ENCODE data around the gene LLGL2. TPM values are rescaled to one million over a fixed set of nuclear protein-coding genes. Genes with fewer than 3 reads are reported as not detected.
"Not testable (repeated sequence)": the region's sequence is repeated elsewhere in the genome, so short reads cannot be mapped to it uniquely, and the experiment has no call there.

LLGL2 gene
- total RNA-seq, 1 donor from 2014 or later: 14.8 TPM

GRCh38 chr17:75576661-75577060, 51.2 kb downstream of the LLGL2 start:
- H3K4me3 ChIP-seq (ENCODE audit: insufficient read depth, low read depth, low read length): no peak overlapping the region
- peaks cover 3% of the 10 kb centered on the region for H3K9me3 Mint-ChIP-seq (ENCODE audit: unreplicated experiment)
- H3K36me3 ChIP-seq (ENCODE audit: insufficient read depth, low read length): no peaks in the 10 kb centered on the region
- FAIRE-seq (no peak), DNase-seq (ENCODE audit: low read depth) (no peak)
- no peaks in the 10 kb centered on the region for H3K79me2 ChIP-seq (ENCODE audit: insufficient read depth, low read length)
- H3K27me3 Mint-ChIP-seq (ENCODE audit: low read depth, unreplicated experiment): peaks cover 11% of the 10 kb centered on the region
- TF ChIP-seq, protein P1, sequence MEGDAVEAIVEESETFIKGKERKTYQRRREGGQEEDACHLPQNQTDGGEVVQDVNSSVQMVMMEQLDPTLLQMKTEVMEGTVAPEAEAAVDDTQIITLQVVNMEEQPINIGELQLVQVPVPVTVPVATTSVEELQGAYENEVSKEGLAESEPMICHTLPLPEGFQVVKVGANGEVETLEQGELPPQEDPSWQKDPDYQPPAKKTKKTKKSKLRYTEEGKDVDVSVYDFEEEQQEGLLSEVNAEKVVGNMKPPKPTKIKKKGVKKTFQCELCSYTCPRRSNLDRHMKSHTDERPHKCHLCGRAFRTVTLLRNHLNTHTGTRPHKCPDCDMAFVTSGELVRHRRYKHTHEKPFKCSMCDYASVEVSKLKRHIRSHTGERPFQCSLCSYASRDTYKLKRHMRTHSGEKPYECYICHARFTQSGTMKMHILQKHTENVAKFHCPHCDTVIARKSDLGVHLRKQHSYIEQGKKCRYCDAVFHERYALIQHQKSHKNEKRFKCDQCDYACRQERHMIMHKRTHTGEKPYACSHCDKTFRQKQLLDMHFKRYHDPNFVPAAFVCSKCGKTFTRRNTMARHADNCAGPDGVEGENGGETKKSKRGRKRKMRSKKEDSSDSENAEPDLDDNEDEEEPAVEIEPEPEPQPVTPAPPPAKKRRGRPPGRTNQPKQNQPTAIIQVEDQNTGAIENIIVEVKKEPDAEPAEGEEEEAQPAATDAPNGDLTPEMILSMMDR (IDR thresholded peaks at IDR 0.05; ENCODE audit: insufficient read depth, low read depth, low read length): no peak
- TF ChIP-seq EZH2 (IDR thresholded peaks at IDR 0.05; ENCODE audit: insufficient read depth, low read length): no peak
- H4K20me1 ChIP-seq (ENCODE audit: insufficient read depth, low read length): no peaks in the 10 kb centered on the region
- H3K9me3 ChIP-seq (ENCODE audit: insufficient read depth, low read depth, low read length): no peaks in the 10 kb centered on the region
- H3K4me1 ChIP-seq (ENCODE audit: insufficient read depth, low read length): no peaks in the 10 kb centered on the region
- no peak overlapping the region for H3K4me2 ChIP-seq (ENCODE audit: low read length)
- H3K36me3 Mint-ChIP-seq (ENCODE audit: low read depth, unreplicated experiment): no peaks in the 10 kb centered on the region
- H3K27me3 ChIP-seq (ENCODE audit: insufficient read depth, low read length): no peaks in the 10 kb centered on the region
- no peak overlapping the region for H3K27ac Mint-ChIP-seq (ENCODE audit: unreplicated experiment)
- no peak overlapping the region for H3K9ac ChIP-seq (ENCODE audit: low read length)
- no peaks in the 10 kb centered on the region for H3K4me1 Mint-ChIP-seq (ENCODE audit: low read depth, unreplicated experiment)
- no peak overlapping the region for H3K27ac ChIP-seq (ENCODE audit: low read depth, low read length)
- no peak overlapping the region for H2AFZ ChIP-seq (ENCODE audit: low read depth, low read length)
- H3K4me3 Mint-ChIP-seq (ENCODE audit: unreplicated experiment): no peak overlapping the region

DNA sequence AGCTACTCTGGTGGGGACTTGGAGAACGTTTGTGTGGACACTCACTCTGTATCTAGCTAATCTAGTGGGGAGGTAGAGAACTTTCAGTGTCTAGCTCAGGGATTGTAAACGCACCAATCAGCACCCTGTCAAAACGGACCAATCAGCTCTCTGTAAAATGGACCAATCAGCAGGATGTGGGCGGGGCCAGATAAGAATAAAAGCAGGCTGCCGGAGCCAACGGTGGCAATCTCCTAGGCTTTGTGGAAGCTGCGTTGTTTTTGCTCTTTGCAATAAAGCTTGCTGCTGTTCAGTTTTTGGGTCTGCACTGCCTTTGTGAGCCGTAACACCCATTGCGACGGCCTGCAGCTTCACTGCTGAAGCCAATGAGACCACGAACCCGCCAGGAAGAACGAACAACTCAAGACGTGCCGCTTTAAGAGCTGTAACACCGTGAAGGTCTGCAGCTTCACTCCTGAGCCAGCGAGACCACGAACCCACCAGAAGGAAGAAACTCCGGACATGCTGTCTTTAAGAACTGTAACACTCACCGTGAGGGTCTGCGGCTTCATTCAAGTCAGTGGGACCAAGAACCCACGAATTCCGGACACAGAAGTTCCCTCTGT, 55.7 kb downstream of the LLGL2 start:
- not testable (repeated sequence) for H3K27ac ChIP-seq (ENCODE audit: low read depth, low read length); FAIRE-seq; H3K36me3 ChIP-seq (ENCODE audit: insufficient read depth, low read length); H3K36me3 Mint-ChIP-seq (ENCODE audit: low read depth, unreplicated experiment); H3K27me3 ChIP-seq (ENCODE audit: insufficient read depth, low read length); H3K9me3 Mint-ChIP-seq (ENCODE audit: unreplicated experiment); H3K9me3 ChIP-seq (ENCODE audit: insufficient read depth, low read depth, low read length); H3K27me3 Mint-ChIP-seq (ENCODE audit: low read depth, unreplicated experiment); H3K4me2 ChIP-seq (ENCODE audit: low read length); DNase-seq (ENCODE audit: low read depth); H4K20me1 ChIP-seq (ENCODE audit: insufficient read depth, low read length); H3K4me3 ChIP-seq (ENCODE audit: insufficient read depth, low read depth, low read length); H3K9ac ChIP-seq (ENCODE audit: low read length); H2AFZ ChIP-seq (ENCODE audit: low read depth, low read length); H3K4me1 Mint-ChIP-seq (ENCODE audit: low read depth, unreplicated experiment); H3K79me2 ChIP-seq (ENCODE audit: insufficient read depth, low read length); H3K4me1 ChIP-seq (ENCODE audit: insufficient read depth, low read length); H3K4me3 Mint-ChIP-seq (ENCODE audit: unreplicated experiment)
- peak overlapping the region; percentile 34 for H3K27ac Mint-ChIP-seq (ENCODE audit: unreplicated experiment)

DNA sequence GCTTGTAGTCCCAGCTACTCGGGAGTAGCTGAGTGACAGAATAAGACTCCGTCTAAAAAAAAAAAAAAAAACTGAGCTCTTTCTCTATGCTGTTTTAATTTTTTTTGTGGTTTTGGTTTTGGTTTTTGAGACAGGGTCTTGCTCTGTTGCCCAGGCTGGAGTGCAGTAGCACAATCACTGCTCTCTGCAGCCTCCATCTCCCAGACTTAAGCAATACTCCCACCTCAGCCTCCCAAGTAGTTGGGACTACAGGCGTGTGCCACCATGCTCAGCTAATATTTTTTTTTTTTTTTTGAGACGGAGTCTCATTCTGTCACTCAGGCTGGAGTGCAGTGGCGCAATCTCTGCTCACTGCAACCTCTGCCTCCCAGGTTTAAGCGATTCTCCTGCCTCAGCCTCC, 57.7 kb downstream of the LLGL2 start:
- H3K4me1 Mint-ChIP-seq (ENCODE audit: low read depth, unreplicated experiment); H3K36me3 ChIP-seq (ENCODE audit: insufficient read depth, low read length); H3K4me3 ChIP-seq (ENCODE audit: insufficient read depth, low read depth, low read length); H3K27ac Mint-ChIP-seq (ENCODE audit: unreplicated experiment); H3K4me3 Mint-ChIP-seq (ENCODE audit: unreplicated experiment); H2AFZ ChIP-seq (ENCODE audit: low read depth, low read length); H3K9me3 ChIP-seq (ENCODE audit: insufficient read depth, low read depth, low read length); H3K9ac ChIP-seq (ENCODE audit: low read length); H4K20me1 ChIP-seq (ENCODE audit: insufficient read depth, low read length); H3K79me2 ChIP-seq (ENCODE audit: insufficient read depth, low read length); H3K4me2 ChIP-seq (ENCODE audit: low read length); H3K36me3 Mint-ChIP-seq (ENCODE audit: low read depth, unreplicated experiment); FAIRE-seq; H3K27me3 ChIP-seq (ENCODE audit: insufficient read depth, low read length); H3K27ac ChIP-seq (ENCODE audit: low read depth, low read length); DNase-seq (ENCODE audit: low read depth); H3K4me1 ChIP-seq (ENCODE audit: insufficient read depth, low read length): not testable (repeated sequence)
- peaks cover 17% of the 10 kb centered on the region for H3K27me3 Mint-ChIP-seq (ENCODE audit: low read depth, unreplicated experiment)
- H3K9me3 Mint-ChIP-seq (ENCODE audit: unreplicated experiment): peaks cover 13% of the 10 kb centered on the region

All from astrocyte (in vitro differentiated cells and primary cell).